ENCODE measurements around the gene CD200R1. TPM values are rescaled to one million over a fixed set of nuclear protein-coding genes. Genes with fewer than 3 reads are reported as not detected.

Gene CD200R1
- total and polyA plus RNA-seq, 2 of the 13 experiments (the other 11 are each of a cell fraction or from before 2014, with no cell fraction given), result 0.04 TPM; not detected in 1

DNA sequence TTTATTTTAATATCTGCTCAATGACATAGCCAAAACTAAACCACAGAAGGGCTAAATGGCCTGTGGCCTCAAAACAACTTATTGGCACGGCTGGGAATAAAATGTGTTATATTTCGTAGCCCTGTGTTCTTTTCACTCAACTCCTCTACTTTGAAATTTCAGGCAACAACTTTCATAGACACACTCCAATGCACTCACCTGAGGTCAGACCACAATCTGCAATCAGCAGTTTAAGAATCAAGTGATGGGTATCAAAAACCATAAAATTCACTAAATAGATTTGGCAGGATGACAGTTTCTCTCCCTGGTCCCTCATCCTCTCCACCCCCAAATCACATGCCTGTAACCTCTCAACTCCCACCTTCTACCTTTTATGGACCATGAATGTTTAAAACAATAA lies 2.0 kb upstream of the CD200R1 start (continued):
- no peak for TF ChIP-seq MYNN (CRISPR knock-in tag; IDR thresholded peaks at IDR 0.05; ENCODE audit: low read depth)
- TF ChIP-seq ZSCAN29 (CRISPR knock-in tag; conservative IDR thresholded peaks at IDR 0.05), result no peak

DNA sequence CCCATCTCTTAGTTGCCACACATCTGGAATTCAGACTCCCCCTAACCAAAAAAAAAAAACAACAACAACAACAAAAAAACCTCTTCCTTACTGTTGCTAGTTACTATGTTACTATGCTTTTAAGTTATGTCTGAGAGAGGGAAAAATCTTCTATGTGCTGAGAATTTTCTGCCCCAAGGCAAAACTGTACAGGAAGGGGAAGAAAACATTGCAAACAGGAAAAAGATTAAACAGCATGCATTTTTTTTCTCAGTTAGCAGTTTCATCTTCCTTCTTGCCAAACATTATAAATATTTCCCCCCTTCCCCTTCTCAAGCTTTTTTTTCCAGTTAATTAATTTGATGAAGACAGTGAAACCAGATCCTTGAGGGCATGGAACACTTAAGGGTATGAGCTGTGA lies 1.1 kb upstream of the CD200R1 start:
- H2AFZ ChIP-seq (ENCODE audit: low read length), result no peak overlapping the region
- ChIA-PET POLR2A (no interaction called here), CTCF (ENCODE audit: low intra/inter-chr PET ratio, low total read pairs) (no interaction called here)
- H3K79me2 ChIP-seq (ENCODE audit: insufficient read depth, low read length), result no peaks in the 10 kb centered on the region
- in situ Hi-C loops (cut with HindIII; ENCODE audit: extremely low pct_ligation_motif_present, low pct_unique_long_range_greater_than_20kb), result loop anchor here (5.0 kb wide), 2 partner anchors 239 to 334 kb away; partner anchors contain the start of gene CCDC80
- BruUV-seq (replicated peaks), result no TSS peak
- DNase-seq (ENCODE audit: low spot score) (no peak), ATAC-seq (no peak), FAIRE-seq (no peak)
- intact Hi-C loops (cut with micrococcal nuclease; ENCODE audit: unreplicated experiment), result no loop called here
- H3K36me3 ChIP-seq (replicated peaks in 1 of 2; ENCODE audit: control insufficient read depth in 1 of 2, insufficient read depth in 2 of 2, low read length in 2 of 2), result no peaks in the 10 kb centered on the region
- H3K4me1 ChIP-seq (ENCODE audit: insufficient read depth, low read length), result peaks cover 11% of the 10 kb centered on the region; the same call in 1 of the 2 replicates
- H3K27ac ChIP-seq (ENCODE audit: extremely low read length, insufficient read depth, low read length), result no peak overlapping the region
- no peak overlapping the region for H3K4me2 ChIP-seq (ENCODE audit: low read depth, low read length)
- no peaks in the 10 kb centered on the region for H4K20me1 ChIP-seq (ENCODE audit: insufficient read depth, low read length)
- TF ChIP-seq PITX1 (CRISPR knock-in tag; IDR thresholded peaks at IDR 0.05) (no peak), ZMAT3 (CRISPR knock-in tag; conservative IDR thresholded peaks at IDR 0.05) (no peak), SRY (CRISPR knock-in tag; IDR thresholded peaks at IDR 0.05) (no peak), HOXD1 (CRISPR knock-in tag; IDR thresholded peaks at IDR 0.05) (no peak), ZNF704 (CRISPR knock-in tag; IDR thresholded peaks at IDR 0.05; ENCODE audit: borderline replicate concordance) (no peak), HOMEZ (CRISPR knock-in tag; IDR thresholded peaks at IDR 0.05; ENCODE audit: low read depth) (no peak), DPF2 (CRISPR knock-in tag; IDR thresholded peaks at IDR 0.05; ENCODE audit: borderline replicate concordance, low read depth) (no peak)
- H3K4me3 ChIP-seq (replicated peaks in 1 of 3; ENCODE audit: insufficient read depth in 1 of 3, low read depth in 2 of 3, low read length in 3 of 3), result no peak overlapping the region
- H3K9ac ChIP-seq (ENCODE audit: insufficient read depth, low read depth, low read length), result no peak overlapping the region
- peaks cover 0 to 5% of the 10 kb centered on the region in 2 experiments; a peak in 1 of 5 replicates for H3K27me3 ChIP-seq (ENCODE audit: control insufficient read depth in 1 of 2, insufficient read depth in 2 of 2, low read length in 2 of 2)
- H3K9me3 ChIP-seq (ENCODE audit: low read length), result no peaks in the 10 kb centered on the region

Data from HepG2 (cell line).